Measurements from ENCODE around the gene CCR6. TPM values are rescaled to one million over a fixed set of nuclear protein-coding genes. Genes with fewer than 3 reads are reported as not detected.

The CCR6 gene
- polyA plus RNA-seq, 1 experiment = not detected

GRCh38 chr6:167145461-167145860 lies 22.6 kb downstream of the CCR6 start:
- Histone ChIP-seq H3K36me3 (ENCODE audit: control insufficient read depth, insufficient read depth, low read length) (no peaks in the 10 kb centered on the region), H3K27me3 (ENCODE audit: control insufficient read depth, insufficient read depth, low read length) (no peaks in the 10 kb centered on the region), H3K4me3 (ENCODE audit: low read depth, low read length) (no peak overlapping the region)
- TF ChIP-seq CTCF (IDR thresholded peaks at IDR 0.05; ENCODE audit: insufficient read depth, low read depth, low read length) = no peak
- POLR2A ChIA-PET = no interaction called here
- no peak for DNase-seq (ENCODE audit: low read depth)
- CTCF ChIA-PET = no interaction called here

- POLR2A ChIA-PET = no interaction called here
Measured at GRCh38 chr6:167146135-167146534, 23.2 kb downstream of the CCR6 start.

GRCh38 chr6:167146977-167147376 lies 24.1 kb downstream of the CCR6 start:
- Histone ChIP-seq H3K36me3 (ENCODE audit: control insufficient read depth, insufficient read depth, low read length) (no peaks in the 10 kb centered on the region), H3K4me3 (ENCODE audit: low read depth, low read length) (no peak overlapping the region), H3K27me3 (ENCODE audit: control insufficient read depth, insufficient read depth, low read length) (no peaks in the 10 kb centered on the region)
- ChIA-PET CTCF (no interaction called here), POLR2A (no interaction called here)
- no peak for DNase-seq (ENCODE audit: low read depth)
- TF ChIP-seq CTCF (IDR thresholded peaks at IDR 0.05; ENCODE audit: insufficient read depth, low read depth, low read length) = no peak

More at GRCh38 chr6:167146135-167146534, 23.2 kb downstream of the CCR6 start:
- DNase-seq (ENCODE audit: low read depth) = no peak
- H3K27me3 ChIP-seq (ENCODE audit: control insufficient read depth, insufficient read depth, low read length) = no peaks in the 10 kb centered on the region
- no peak overlapping the region for H3K4me3 ChIP-seq (ENCODE audit: low read depth, low read length)
- no peak for TF ChIP-seq CTCF (IDR thresholded peaks at IDR 0.05; ENCODE audit: insufficient read depth, low read depth, low read length)
- CTCF ChIA-PET = no interaction called here
- H3K36me3 ChIP-seq (ENCODE audit: control insufficient read depth, insufficient read depth, low read length) = no peaks in the 10 kb centered on the region

GRCh38 chr6:167148021-167148420 lies 25.1 kb downstream of the CCR6 start:
- CTCF ChIA-PET = no interaction called here
- no peak for TF ChIP-seq CTCF (IDR thresholded peaks at IDR 0.05; ENCODE audit: insufficient read depth, low read depth, low read length)
- POLR2A ChIA-PET = no interaction called here
- Histone ChIP-seq H3K27me3 (ENCODE audit: control insufficient read depth, insufficient read depth, low read length) (no peaks in the 10 kb centered on the region), H3K36me3 (ENCODE audit: control insufficient read depth, insufficient read depth, low read length) (no peaks in the 10 kb centered on the region), H3K4me3 (ENCODE audit: low read depth, low read length) (no peak overlapping the region)
- no peak for DNase-seq (ENCODE audit: low read depth)

- no peak for DNase-seq (ENCODE audit: low read depth)
- POLR2A ChIA-PET = no interaction called here
- no peak overlapping the region for H3K4me3 ChIP-seq (ENCODE audit: low read depth, low read length)
- CTCF ChIA-PET = no interaction called here
- H3K27me3 ChIP-seq (ENCODE audit: control insufficient read depth, insufficient read depth, low read length) = no peaks in the 10 kb centered on the region
- no peak for TF ChIP-seq CTCF (IDR thresholded peaks at IDR 0.05; ENCODE audit: insufficient read depth, low read depth, low read length)
- no peaks in the 10 kb centered on the region for H3K36me3 ChIP-seq (ENCODE audit: control insufficient read depth, insufficient read depth, low read length)
Measured at GRCh38 chr6:167148997-167149396, 26.1 kb downstream of the CCR6 start.

Data from BJ (cell line).